Adipocyte (in vitro differentiated cells): ENCODE results near the gene C1orf210.

Experiments used
- DNase-seq: peaks from one replicate; pipeline ENCODE4 v3.0.0-alpha.2; 2015; ENCODE audit warnings: low read depth
- H3K27me3 ChIP-seq: replicated peaks from 2 replicates; pipeline ENCODE4 v1.7.0; 2013; ENCODE audit warnings: mild to moderate bottlenecking, low read length, moderate library complexity; ENCODE audit not compliant: control insufficient read depth, insufficient read depth
- H3K36me3 ChIP-seq: 2 replicates; pipeline ENCODE4 v1.7.0; 2013; ENCODE audit warnings: low read length, mild to moderate bottlenecking, moderate library complexity; ENCODE audit not compliant: control insufficient read depth, insufficient read depth, severe bottlenecking
- H3K4me1 ChIP-seq: 2 replicates; pipeline ENCODE4 v1.7.0; 2013; ENCODE audit warnings: mild to moderate bottlenecking, low read length, moderate library complexity; ENCODE audit not compliant: control insufficient read depth, insufficient read depth
- H3K4me3 ChIP-seq: 2 replicates; pipeline ENCODE4 v1.7.0; 2013; ENCODE audit warnings: mild to moderate bottlenecking, low read length, moderate library complexity
- H3K9ac ChIP-seq: 2 replicates; pipeline ENCODE4 v1.7.0; 2013; ENCODE audit warnings: mild to moderate bottlenecking, low read length, moderate library complexity
- H3K9me3 ChIP-seq: 2 replicates; pipeline ENCODE4 v1.7.0; 2013; ENCODE audit warnings: mild to moderate bottlenecking, low read length, moderate library complexity; ENCODE audit not compliant: control insufficient read depth

C1orf210 gene

DNA sequence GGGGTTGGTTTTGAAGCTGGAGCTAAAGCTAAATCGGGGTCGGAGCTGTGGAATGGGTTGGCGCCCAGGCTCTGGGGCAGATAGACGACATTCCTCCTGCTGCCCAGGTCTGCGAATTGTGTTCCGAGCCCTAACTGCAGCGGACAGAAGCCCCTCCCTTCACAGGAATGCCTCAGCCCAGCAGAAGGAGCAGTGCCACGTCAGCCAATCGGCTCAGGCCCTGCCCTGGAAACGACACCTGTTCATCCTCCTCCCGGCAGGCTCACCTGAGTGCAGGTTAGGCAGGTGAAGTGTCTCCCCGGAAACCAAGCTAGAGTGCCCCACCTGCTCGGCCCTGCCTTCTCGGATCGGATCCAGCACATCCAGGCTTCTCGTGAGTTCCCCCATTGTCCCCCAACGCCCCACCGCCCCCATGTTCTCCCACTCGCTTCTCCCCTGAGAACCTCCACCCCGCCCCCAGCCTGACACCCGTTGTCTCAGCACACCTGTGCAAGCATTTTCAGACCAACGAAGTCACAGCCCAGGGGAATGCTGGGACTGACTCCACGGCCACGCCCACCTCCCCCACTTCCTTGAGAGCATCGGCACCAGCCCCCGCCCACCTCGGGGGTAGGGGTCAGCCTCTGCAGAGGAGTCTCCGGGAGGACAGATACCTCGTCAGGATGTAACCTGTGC, 14.8 kb downstream of the C1orf210 start:
- no peak overlapping the region for H3K4me3 ChIP-seq
- no peak for DNase-seq
- H3K36me3 ChIP-seq: no peaks in the 10 kb centered on the region
- peaks cover 12% of the 10 kb centered on the region for H3K27me3 ChIP-seq
- peaks cover 11% of the 10 kb centered on the region for H3K4me1 ChIP-seq
- no peak overlapping the region for H3K9ac ChIP-seq
- no peaks in the 10 kb centered on the region for H3K9me3 ChIP-seq

DNA sequence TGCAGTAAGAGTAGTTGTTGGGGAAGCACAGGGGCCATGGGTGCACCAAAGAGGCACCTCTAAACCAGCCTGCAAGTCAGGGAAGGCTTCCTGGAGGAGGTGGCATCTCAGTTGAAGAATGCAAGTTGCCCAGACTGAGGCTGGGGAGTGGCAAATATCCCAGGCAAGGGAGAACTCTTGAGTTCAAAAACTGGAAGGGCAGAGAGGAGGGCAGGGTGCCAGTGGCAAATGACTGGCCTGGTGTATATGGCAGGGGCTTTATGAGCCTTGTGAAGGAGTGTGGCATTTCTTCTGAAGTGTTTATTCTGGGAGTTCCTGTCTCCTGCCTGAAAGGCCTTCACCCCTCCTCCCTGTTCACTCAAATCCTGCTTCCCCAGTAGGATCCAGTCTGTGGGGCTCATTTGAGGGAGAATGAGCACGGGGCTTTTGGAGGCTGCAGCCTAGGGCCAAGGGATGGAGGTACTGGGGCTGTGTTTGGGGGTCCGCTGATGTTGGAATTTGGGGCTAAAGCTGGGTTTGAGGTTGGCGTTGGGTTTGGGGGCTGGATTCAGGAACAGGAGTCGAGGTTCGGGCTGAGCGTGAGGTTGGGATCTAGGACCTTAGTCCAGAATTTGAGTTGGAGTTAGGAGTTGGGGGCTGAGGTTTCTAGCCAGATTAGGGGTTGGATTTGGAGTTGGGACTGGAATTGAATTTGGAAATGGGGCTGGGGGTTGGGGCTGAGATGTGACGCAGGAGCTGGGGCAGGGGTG, 15.6 kb downstream of the C1orf210 start, which contains the start of gene TMEM125:
Gene TMEM125 (plus strand): TSS at position 357 of the 749 bp plus-strand sequence. CDS start 2,740 bp downstream, outside the sequence.
- DNase-seq: no peak
- Histone ChIP-seq H3K27me3 (peaks cover 12% of the 10 kb centered on the region), H3K36me3 (no peaks in the 10 kb centered on the region), H3K9me3 (no peaks in the 10 kb centered on the region), H3K9ac (no peak within 1 kb of the TSS), H3K4me1 (peaks cover 11% of the 10 kb centered on the region), H3K4me3 (no peak within 1 kb of the TSS)

GRCh38 chr1:43267818-43268425, 17.5 kb downstream of the C1orf210 start:
- DNase-seq: no peak

DNA sequence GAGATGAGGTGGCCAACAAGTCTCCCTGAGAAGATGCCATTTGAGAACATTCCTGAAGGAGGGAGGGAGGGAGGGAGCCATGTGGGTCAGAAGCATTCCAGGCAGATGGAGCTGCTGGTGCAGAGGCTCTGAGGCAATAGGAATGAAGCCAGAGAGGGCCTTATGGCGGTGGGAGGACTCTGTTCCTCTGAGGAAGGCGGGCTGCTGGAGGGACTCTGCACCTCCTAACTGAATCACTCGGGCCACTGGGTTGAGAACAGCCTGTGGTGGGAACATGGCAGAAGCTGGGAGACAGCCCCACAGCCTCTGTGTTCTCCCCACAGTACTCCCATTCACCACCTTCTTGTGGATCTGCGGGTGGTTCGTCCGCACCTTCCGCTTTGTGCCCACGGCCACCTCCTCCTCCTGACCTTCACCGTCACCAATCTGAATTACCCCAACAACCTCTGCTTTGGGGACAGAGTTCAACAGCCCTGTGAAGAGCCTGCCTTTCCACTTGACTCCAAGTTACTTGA, 18.0 kb downstream of the C1orf210 start:
- H3K9me3 ChIP-seq: no peaks in the 10 kb centered on the region
- no peaks in the 10 kb centered on the region for H3K36me3 ChIP-seq
- H3K9ac ChIP-seq: no peak overlapping the region
- H3K27me3 ChIP-seq: peaks cover 9% of the 10 kb centered on the region
- H3K4me1 ChIP-seq: peaks cover 11% of the 10 kb centered on the region
- DNase-seq: peak; percentile 84
- H3K4me3 ChIP-seq: no peak overlapping the region

More at GRCh38 chr1:43267818-43268425, 17.5 kb downstream of the C1orf210 start:
- H3K27me3 ChIP-seq: peaks cover 12% of the 10 kb centered on the region
- no peaks in the 10 kb centered on the region for H3K9me3 ChIP-seq
- no peak overlapping the region for H3K9ac ChIP-seq
- peaks cover 11% of the 10 kb centered on the region for H3K4me1 ChIP-seq
- H3K4me3 ChIP-seq: no peak overlapping the region
- H3K36me3 ChIP-seq: no peaks in the 10 kb centered on the region

- H3K4me1 ChIP-seq: peaks cover 11% of the 10 kb centered on the region
These were observed 18.5 kb downstream of the C1orf210 start for GRCh38 chr1:43266881-43267280.

DNA sequence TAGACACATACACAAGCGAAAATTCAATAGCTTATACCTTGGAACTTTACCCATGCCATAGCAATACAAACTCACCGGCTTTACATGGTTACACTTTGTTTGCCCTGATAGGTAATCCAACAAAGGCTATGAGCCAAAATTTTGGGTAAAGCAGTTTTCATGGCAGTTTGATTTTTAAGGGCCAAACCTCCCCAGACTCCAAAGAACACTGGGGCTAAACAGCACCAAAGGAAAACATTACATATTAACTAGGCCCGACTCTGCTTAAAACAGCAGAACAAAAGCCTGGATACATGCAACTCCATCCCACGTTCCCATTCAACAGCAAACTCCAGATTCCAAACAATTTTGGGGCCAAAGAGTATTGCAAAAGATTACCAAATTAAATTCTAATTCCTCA, 19.9 kb downstream of the C1orf210 start:
- H3K9me3 ChIP-seq: no peaks in the 10 kb centered on the region
- peaks cover 11% of the 10 kb centered on the region for H3K4me1 ChIP-seq
- no peak overlapping the region for H3K9ac ChIP-seq
- no peaks in the 10 kb centered on the region for H3K27me3 ChIP-seq
- no peak overlapping the region for H3K4me3 ChIP-seq
- DNase-seq: no peak
- no peaks in the 10 kb centered on the region for H3K36me3 ChIP-seq

More at GRCh38 chr1:43266881-43267280, 18.5 kb downstream of the C1orf210 start:
- no peak overlapping the region for H3K9ac ChIP-seq
- no peaks in the 10 kb centered on the region for H3K9me3 ChIP-seq
- DNase-seq: no peak
- H3K36me3 ChIP-seq: no peaks in the 10 kb centered on the region
- H3K27me3 ChIP-seq: peaks cover 6% of the 10 kb centered on the region
- no peak overlapping the region for H3K4me3 ChIP-seq

DNA sequence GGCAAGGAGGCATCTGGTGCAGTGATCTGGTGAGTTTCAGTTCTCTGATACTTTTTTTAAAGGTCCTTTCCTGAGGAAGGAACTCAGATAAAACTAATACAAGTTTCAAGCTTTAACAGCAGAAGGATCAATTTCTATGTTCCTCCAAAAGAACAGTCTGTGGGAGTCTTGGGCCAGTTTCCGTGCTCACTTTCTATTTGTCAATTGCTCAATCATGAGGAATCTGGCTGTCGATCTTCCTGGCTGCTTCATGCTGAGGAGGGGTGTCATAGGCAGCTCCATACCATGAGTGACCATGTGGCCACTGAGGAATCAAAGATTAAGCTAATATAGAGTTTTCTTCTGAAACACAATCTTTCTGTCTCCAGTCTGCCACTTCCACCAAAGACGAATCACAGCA, 27.0 kb downstream of the C1orf210 start:
- Histone ChIP-seq H3K36me3 (no peaks in the 10 kb centered on the region), H3K9me3 (no peaks in the 10 kb centered on the region), H3K4me3 (no peak overlapping the region), H3K9ac (no peak overlapping the region), H3K4me1 (peaks cover 6% of the 10 kb centered on the region), H3K27me3 (peaks cover 2% of the 10 kb centered on the region)
- DNase-seq: no peak

- no peak overlapping the region for H3K4me3 ChIP-seq
- DNase-seq: no peak
- H3K9me3 ChIP-seq: no peaks in the 10 kb centered on the region
These were observed 28.5 kb downstream of the C1orf210 start for GRCh38 chr1:43256675-43257570.

GRCh38 chr1:43255438-43256210, 29.8 kb downstream of the C1orf210 start:
- Histone ChIP-seq H3K4me1 (peaks cover 6% of the 10 kb centered on the region), H3K9ac (no peak overlapping the region), H3K9me3 (no peaks in the 10 kb centered on the region), H3K4me3 (no peak overlapping the region), H3K27me3 (peaks cover 8% of the 10 kb centered on the region), H3K36me3 (no peaks in the 10 kb centered on the region)
- DNase-seq: no peak

More at GRCh38 chr1:43256675-43257570, 28.5 kb downstream of the C1orf210 start:
- Histone ChIP-seq H3K36me3 (no peaks in the 10 kb centered on the region), H3K27me3 (peaks cover 8% of the 10 kb centered on the region), H3K9ac (no peak overlapping the region), H3K4me1 (peaks cover 6% of the 10 kb centered on the region)

DNA sequence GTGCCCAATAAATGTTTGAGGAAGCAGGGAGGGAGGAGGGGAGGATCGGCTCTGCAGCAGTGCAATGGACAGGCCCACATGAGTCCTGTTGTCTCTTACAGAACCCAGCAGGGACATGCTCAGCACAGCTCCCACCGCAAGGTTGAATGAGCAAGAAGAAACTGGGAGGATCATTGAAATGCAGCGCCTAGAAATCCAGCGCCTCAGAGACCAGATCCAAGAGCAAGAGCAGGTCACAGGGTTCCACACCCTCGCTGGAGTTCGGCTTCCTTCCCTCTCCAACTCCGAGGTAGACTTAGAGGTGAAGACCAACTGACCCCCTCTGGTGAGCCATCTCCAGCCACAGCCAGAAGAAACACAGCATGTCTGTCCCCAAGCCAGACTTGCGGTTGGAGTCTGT, 31.5 kb downstream of the C1orf210 start:
- no peak overlapping the region for H3K9ac ChIP-seq
- peaks cover 8% of the 10 kb centered on the region for H3K27me3 ChIP-seq
- no peaks in the 10 kb centered on the region for H3K9me3 ChIP-seq
- DNase-seq: no peak
- peaks cover 6% of the 10 kb centered on the region for H3K4me1 ChIP-seq
- no peak overlapping the region for H3K4me3 ChIP-seq
- no peaks in the 10 kb centered on the region for H3K36me3 ChIP-seq
